Kidney capillary endothelial cell (primary cell): ENCODE measurements around the gene SLC35F3.
"Not testable (repeated sequence)": the region's sequence is repeated elsewhere in the genome, so short reads cannot be mapped to it uniquely, and the experiment has no call there.

ENCODE experiments used
- DNase-seq: peaks from one replicate; pipeline ENCODE4 v3.0.0-alpha.2; 2018; ENCODE audit warnings: low spot score

The SLC35F3 gene

GRCh38 chr1:234292548-234292947 lies 388.1 kb downstream of the SLC35F3 start:
- DNase-seq, result no peak

DNA sequence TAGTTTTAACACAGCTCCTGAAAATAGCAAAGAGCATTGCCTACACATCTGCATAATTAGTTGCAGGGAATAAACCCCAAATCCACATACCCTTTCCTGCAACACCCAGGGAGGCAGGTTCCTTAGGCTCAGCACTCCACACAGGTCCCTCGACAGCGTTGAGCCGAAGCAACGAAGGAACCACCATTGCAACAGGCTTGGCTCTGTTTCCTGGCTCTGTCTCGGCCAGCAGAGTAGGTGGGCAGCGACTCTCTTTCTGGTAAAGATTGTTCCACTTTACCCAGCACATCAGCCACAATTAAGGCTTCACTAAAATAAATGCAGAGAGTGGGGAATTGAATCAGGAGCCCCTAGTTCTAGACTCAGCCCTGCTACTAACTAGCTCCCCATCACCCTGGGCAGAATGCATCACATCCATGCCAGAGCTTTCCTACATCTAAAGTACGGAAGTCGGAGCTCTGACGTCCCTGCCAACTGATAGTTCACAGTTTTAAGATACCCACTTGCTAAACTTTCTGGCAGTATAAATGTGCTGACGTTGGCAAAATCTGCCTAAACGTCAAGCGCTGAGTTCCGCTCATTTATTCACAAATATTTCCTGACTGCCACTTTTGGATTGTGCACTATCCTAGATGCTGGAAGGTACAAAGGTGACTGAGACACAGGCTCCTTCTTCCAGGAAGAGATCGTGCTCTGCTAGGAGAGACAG lies 389.8 kb downstream of the SLC35F3 start:
- no peak for DNase-seq

DNA sequence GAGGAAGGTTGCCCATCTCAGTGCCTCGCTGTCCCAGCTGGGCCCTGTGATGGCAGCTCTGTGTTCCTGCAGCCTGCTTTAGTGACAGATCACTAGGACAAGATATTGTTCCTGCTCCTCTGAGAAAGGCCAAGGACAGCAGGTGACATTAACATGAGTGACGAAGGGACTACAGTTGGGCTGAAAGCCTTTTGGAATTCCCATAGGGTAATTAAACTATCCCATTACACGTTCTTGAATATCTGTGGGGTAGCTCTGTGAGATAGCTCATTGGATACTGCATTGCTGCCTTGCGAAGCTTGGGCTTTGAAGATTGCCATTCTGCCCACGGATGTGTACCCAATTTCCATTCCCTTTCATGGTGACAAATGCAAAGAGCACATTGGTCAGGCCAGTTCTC lies 390.6 kb downstream of the SLC35F3 start:
- no peak for DNase-seq

- no peak for DNase-seq
These were observed 391.1 kb downstream of the SLC35F3 start for GRCh38 chr1:234295626-234296025.

DNA sequence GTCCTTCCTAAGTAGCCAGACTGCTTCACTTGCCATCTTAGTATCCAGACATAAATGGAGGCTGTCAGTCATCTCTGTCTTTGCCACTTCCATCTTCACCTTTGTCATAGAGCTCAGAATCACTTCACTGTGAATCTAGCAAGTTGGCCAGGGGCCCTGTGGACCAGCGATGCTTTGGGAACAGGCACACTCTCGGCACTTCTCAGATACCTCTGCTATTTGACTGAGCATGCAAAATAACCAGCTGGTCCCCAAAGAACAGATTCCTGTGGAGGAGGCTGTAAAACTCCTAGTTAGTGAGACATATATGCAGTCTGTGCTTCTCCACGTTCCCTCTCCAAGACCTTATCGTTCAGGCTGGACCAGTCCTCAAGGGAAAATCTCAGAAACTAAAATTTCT lies 392.0 kb downstream of the SLC35F3 start:
- no peak for DNase-seq

- no peak for DNase-seq
These were observed 393.2 kb downstream of the SLC35F3 start for GRCh38 chr1:234297668-234298067.

GRCh38 chr1:234300096-234300495 lies 395.6 kb downstream of the SLC35F3 start:
- no peak for DNase-seq

DNA sequence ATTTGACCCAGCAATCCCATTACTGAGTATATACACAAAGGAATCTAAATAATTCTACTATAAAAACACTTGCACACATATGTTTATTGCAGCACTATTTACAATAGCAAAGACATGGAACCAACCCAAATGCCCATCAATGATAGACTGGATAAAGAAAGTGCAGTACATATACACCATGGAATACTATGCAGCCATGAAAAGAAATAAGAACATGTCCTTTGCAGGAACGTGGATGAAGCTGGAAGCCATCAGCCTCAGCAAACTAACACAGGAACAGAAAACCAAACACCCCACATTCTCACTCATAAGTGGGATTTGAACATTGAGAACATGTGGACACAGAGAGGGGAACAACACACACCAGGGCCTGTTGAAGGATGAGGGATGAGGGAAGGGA lies 397.2 kb downstream of the SLC35F3 start:
- DNase-seq, result not testable (repeated sequence)

DNA sequence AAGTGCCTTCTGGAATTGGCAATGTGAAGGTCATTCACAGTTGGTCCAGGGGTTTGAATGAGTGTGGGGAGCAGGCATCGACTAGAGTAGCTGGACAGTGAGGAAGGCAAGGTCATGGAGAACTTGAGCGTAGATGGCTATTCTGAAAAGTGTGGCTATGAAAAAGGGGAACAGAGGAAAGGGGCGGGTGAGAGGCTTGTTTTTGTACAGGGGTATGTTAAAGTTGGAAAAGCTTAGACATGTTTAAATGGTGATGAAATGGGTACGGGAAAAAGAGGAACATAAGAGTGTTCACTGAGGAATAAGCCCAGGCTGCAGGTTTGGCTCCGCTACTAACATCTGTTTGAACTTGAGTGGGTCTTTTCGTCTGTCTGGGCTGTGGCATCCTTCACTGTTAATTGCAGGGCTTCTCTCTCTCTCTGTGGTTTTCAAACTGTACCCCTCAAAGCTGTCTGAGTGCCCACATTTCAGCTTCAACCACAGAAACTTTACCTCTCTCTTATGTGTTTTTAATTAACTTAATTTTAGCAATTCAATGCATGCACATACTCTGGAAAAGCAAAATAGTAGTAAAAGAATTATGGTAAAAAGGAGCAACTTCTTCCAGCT lies 398.0 kb downstream of the SLC35F3 start:
- no peak for DNase-seq

- DNase-seq, result no peak
These were observed 398.8 kb downstream of the SLC35F3 start for GRCh38 chr1:234303231-234303630.

DNA sequence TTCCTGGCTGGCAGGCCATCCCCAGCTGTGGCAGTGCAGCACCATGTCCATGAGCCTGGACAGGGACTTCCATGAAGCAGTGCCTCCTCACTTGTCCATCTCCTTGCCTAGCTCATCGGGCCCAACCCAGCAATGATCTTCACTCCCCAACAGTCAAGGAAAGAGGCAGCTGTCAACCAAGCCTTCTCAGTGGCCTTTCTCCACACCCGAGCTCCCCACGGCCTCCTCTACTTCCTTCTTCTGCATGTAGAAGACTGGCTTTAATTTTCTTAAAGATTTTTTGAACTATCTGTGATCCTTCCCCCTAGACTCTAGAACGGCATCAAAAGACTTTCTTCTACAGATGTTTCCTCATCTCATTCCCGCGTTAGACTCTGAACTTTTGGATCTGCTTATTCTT lies 403.2 kb downstream of the SLC35F3 start:
- no peak for DNase-seq

DNA sequence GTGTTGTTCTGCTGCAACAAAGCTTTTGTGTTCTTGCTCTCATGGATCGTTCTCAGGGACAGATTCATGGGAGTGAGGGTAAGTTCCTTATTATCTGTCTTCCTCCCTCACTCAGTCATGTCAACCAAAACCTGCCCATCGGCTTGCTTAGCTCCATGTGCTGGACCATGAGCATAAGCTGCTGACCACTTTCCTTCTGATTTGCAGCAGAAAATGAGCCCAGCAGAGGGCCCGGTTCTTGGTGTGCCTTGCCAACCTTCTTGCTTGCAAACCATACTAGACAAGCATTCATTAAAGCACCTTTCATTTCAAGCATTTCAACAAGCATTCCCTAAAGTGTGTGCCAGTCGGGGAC lies 404.7 kb downstream of the SLC35F3 start:
- no peak for DNase-seq

DNA sequence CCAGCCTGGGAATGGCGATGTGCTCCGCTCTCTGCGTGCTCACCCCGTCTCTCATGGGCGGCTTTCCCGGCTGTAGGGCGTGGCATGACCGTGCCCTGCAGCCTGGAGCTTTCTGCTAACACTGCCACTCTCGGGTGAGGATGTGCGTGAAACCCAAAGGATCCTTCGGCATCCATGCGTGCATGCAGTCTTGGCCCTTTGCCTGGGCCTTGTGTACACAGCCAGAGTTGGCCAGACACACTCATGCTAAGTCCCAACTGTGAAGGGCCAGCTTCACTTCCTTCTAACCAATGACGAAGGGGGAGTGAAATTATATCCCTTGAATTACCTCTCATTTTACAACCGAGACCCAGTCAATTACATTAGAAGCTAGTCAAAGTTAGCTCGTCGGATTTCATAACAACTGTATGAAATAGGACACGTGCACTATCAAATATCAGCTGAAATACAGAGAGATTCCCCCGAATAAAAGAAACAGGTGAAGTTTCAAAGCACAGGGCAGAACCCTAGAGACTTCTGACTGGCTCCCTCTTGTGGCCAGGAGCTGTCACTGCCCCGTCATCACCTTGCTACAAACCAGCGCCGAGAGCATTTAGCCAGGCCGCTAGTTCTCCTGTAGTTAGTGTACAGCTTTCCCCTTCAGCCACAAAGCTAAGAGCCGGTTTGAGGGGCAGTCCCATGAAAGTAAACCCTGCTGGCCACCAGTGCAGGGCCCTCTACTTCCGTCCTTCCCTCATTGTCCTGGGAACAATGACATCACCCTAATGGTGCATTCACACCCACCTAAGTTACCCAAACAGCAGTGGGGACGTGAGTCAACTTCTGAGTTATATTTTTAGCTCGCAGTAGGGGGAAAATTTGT lies 405.4 kb downstream of the SLC35F3 start:
- DNase-seq, result peak; percentile 55

GRCh38 chr1:234310460-234310817 lies 406.0 kb downstream of the SLC35F3 start:
- DNase-seq, result no peak

- DNase-seq, result no peak
These were observed 406.9 kb downstream of the SLC35F3 start for GRCh38 chr1:234311414-234311813.

- no peak for DNase-seq
These were observed 408.7 kb downstream of the SLC35F3 start for GRCh38 chr1:234313171-234313570.

- DNase-seq, result peak; percentile 70
These were observed 410.6 kb downstream of the SLC35F3 start for GRCh38 chr1:234315091-234315541.

DNA sequence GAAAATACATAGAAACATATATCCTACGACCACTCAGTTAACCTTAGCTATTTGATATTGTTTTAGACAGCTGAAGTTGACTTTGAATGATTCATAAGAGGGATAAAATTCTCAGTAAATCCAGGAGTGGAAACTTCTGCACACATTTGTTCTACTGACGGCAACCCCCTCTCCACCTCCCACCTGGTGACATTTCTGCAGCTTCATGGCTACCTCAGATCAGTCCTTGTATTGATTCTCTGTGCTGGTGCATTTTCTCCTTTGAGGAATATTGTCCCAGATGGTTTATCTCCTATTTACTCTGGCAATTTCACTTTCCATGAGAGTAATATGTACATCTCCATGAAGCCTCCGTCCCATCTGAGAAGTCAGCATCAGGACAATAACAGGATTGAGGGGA lies 411.1 kb downstream of the SLC35F3 start:
- no peak for DNase-seq

DNA sequence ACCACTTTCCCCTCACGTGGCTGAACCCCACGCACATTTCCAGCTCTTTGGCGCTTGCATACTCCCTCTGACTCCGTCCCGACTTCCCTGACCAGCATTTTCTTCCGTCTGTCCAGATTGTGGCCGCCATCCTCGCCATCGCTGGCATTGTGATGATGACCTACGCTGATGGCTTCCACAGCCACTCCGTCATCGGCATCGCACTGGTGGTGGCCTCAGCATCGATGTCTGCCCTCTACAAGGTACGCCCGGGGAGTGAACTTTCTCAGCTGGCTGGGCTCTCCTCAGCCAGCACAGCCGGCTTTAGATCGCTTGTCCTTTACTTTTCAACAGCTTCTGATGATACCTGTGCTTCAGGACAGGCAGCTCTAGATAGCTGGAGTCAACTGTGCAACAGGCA lies 412.0 kb downstream of the SLC35F3 start:
- no peak for DNase-seq

DNA sequence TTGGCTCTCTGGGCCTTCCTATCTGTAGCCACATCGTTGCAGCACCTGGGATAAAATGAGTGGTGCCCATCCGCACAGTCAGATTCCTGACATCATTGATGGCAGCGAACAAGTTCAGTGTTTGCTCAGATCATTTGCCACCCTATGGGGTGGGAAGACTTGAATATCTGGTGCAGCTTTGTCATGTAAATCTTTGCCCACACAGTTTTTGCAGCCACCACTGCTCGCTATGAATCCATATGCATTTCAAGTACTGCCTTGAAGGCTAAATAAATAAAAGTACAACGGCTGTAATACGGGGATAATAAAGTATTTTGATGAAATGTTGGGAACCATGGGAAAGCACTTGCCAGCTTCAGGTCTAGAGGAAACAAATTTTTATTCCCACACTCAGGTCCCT lies 412.5 kb downstream of the SLC35F3 start:
- no peak for DNase-seq

DNA sequence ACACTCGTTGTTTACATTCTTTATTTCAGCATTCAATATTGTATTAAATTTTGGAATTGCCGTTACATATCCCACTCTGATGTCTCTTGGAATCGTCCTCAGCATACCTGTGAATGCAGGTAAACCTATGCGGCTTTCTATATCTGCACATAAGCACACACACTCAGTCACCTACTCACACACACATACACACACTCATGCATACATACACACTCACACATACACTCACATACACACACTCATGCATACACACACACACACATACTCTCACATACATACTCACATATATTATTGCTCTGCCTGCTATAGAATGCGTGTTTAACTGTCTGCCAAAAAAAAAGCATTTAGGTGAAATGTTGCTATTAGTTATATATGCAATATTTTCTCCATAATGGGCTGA lies 415.6 kb downstream of the SLC35F3 start:
- no peak for DNase-seq

DNA sequence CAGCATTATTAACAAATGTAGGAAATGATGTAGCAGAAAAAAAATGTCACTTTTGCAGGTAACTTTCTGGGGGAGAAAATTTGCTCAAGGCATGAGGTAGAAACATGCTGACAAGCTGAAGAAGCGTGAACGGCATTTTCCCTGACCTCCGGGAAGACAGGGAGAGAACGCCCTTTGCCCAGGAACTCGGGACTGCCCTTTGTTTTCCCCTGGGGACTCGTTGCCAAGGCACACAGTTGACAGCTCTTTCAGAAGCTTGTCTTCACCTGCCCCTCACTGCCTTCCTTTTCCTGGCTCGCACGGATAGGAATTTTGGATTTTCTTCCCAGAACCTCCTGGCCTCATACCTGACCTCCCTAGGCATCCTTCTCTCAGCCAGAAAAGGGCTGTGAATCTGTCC lies 416.1 kb downstream of the SLC35F3 start:
- DNase-seq, result no peak

DNA sequence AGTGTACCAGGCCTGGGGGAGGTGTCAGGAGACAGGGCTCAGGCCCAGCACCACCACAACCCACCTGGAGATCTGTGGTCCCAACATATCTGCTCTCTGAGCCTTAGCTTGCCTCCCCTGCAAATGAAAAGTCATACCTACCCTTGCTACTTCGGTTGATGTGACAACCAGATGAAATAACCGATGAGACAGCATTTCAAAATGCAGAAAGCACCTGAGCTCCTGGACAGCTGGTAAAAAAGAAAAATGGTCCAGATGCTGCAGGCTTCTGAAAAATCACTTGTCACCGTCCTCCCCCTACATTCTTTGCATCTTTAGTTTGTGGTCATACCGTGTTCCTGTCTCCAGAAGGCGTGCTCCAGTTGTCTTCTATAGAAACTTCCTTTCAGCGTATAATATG lies 416.8 kb downstream of the SLC35F3 start:
- DNase-seq, result no peak
